GM12874 (cell line): Measurements from ENCODE around the gene ZNF516.

Experiments
- CTCF ChIP-seq: IDR thresholded peaks from 2 replicates; pipeline ENCODE4 v1.5.1; 2011; ENCODE audit warnings: low read depth, mild to moderate bottlenecking, control low read depth, low read length, moderate library complexity; ENCODE audit not compliant: insufficient read depth

Gene ZNF516

GRCh38 chr18:76497021-76497420, 2.0 kb upstream of the ZNF516 start:
- TF ChIP-seq CTCF = no peak

GRCh38 chr18:76496194-76496890, 1.3 kb upstream of the ZNF516 start:
- no peak for TF ChIP-seq CTCF

- no peak for TF ChIP-seq CTCF
These were observed 572 bp upstream of the ZNF516 start for GRCh38 chr18:76495435-76496193.

GRCh38 chr18:76494231-76495005, 624 bp downstream of the ZNF516 start:
- TF ChIP-seq CTCF = no peak

- no peak for TF ChIP-seq CTCF
These were observed 1.6 kb downstream of the ZNF516 start for GRCh38 chr18:76493213-76494161.

- no peak for TF ChIP-seq CTCF
These were observed 2.3 kb downstream of the ZNF516 start for GRCh38 chr18:76492669-76493212.
